Upper lobe of left lung (tissue), 6 donors: Measurements from ENCODE around the gene GAS2L1. TPM values are rescaled to one million over a fixed set of nuclear protein-coding genes. Genes with fewer than 3 reads are reported as not detected.

Experiments used
- ATAC-seq, 2 donors: fragments of 200-7000 bp; cut with Tn5 transposase; one replicate each; pipeline ENCODE4 v1.9.1; 2022; ENCODE audit warnings: mild to moderate bottlenecking in 2 of 2, moderate library complexity in 2 of 2; ENCODE audit not compliant: low FRiP score in 2 of 2
- DNase-seq, 2 donors: peaks; one replicate each; pipeline ENCODE4 v3.0.0-alpha.2; 2019 to 2020
- H3K27ac ChIP-seq, 4 donors: fragments of 200-600 bp; sonication (generic); one replicate each; pipeline ENCODE4 v1.5.1; 2016 to 2019
- H3K27me3 ChIP-seq, 4 donors: fragments of 200-600 bp; sonication (generic); one replicate each; pipeline ENCODE4 v1.5.1; 2017 to 2019
- H3K36me3 ChIP-seq, 4 donors: fragments of 200-600 bp; sonication (generic); one replicate each; pipeline ENCODE4 v1.5.1; 2016 to 2019
- H3K4me1 ChIP-seq, 4 donors: fragments of 200-600 bp; sonication (generic); one replicate each; pipeline ENCODE4 v1.5.1; 2018 to 2019
- H3K4me3 ChIP-seq, 4 donors: fragments of 200-600 bp; sonication (generic); one replicate each; pipeline ENCODE4 v1.5.1; 2017 to 2019; ENCODE audit warnings: mild to moderate bottlenecking in 2 of 4, moderate library complexity in 1 of 4
- H3K9me3 ChIP-seq, 4 donors: fragments of 200-600 bp; sonication (generic); one replicate each; pipeline ENCODE4 v1.5.1; 2018 to 2019
- CTCF ChIP-seq, 6 experiments: fragments of 450-650 bp in 4 of 6; fragments of 200-600 bp in 2 of 6; sonication (generic) in 2 of 6; IDR thresholded peaks; one replicate each; pipeline ENCODE4 v1.5.1; 2016 to 2019; ENCODE audit warnings: antibody characterized with exemption in 6 of 6
- EP300 ChIP-seq, 4 donors: sonication (generic); formaldehyde crosslinking; IDR thresholded peaks; one replicate each; pipeline ENCODE4 v1.5.1; 2017; ENCODE audit warnings: antibody characterized with exemption in 4 of 4, control low read depth in 2 of 4
- POLR2A ChIP-seq, 4 donors: fragments of 450-650 bp; IDR thresholded peaks; one replicate each; pipeline ENCODE4 v1.5.1; 2016 to 2017; ENCODE audit warnings: antibody characterized with exemption in 4 of 4, mild to moderate bottlenecking in 2 of 4
- POLR2AphosphoS5 ChIP-seq, 2 donors: sonication (generic); formaldehyde crosslinking; IDR thresholded peaks; one replicate each; pipeline ENCODE4 v1.5.1; 2017; ENCODE audit warnings: antibody characterized with exemption in 2 of 2
- WGBS, 2 donors: methylation state at CpG; one replicate each; pipeline ENCODE4 v1.1.5; 2017 to 2018; 5-methylcytosine and 5-hydroxymethylcytosine counted together
- total RNA-seq, 6 donors: library from RNA; depleted of rRNA in 4 of 6; stranded (reverse); fragments of >200 nt in 4 of 6; gene quantifications; one replicate each; pipeline versions ENCODE4 v1.1.0 to v1.2.1, GENCODE V29; 2016 to 2021
- donor health status: DM: no; HTN: no; CAD: no; lungs with moderate emphysema.
- donor health status: DM: no; HTN: yes; CAD: no; lungs with severe emphysema.

Gene GAS2L1
- total RNA-seq, 6 donors from 2014 or later: 14.4 to 63.4 (median 36.1) TPM

- no peak for DNase-seq
- 59 to 62% methylated on average over 13 of the region's 13 CpGs for WGBS, 2 donors
- TF ChIP-seq EP300 (IDR thresholded peaks at IDR 0.05) (no peak), CTCF (IDR thresholded peaks at IDR 0.05) (no peak), POLR2A (IDR thresholded peaks at IDR 0.05) (no peak), POLR2AphosphoS5 (IDR thresholded peaks at IDR 0.05) (no peak)
- Histone ChIP-seq H3K4me1 (peaks cover 55 to 74% (median 62%) of the 10 kb centered on the region in 4 donors), H3K4me3 (peak overlapping the region in 3 of 4 donors; percentile 67 to 79 (median 75)), H3K27me3 (peaks cover 0 to 8% (median 3%) of the 10 kb centered on the region in 4 donors), H3K36me3 (no peaks in the 10 kb centered on the region), H3K27ac (peak overlapping the region; percentile 63 to 90 (median 83)), H3K9me3 (no peaks in the 10 kb centered on the region)
- no peak for ATAC-seq
These were observed 2.4 kb downstream of the GAS2L1 start for GRCh38 chr22:29308791-29309262.

- Histone ChIP-seq H3K27me3 (peaks cover 0 to 13% (median 5%) of the 10 kb centered on the region in 4 donors), H3K36me3 (no peaks in the 10 kb centered on the region), H3K9me3 (no peaks in the 10 kb centered on the region), H3K27ac (peak overlapping the region; percentile 63 to 90 (median 83)), H3K4me3 (peak overlapping the region in 2 of 4 donors; percentile 67 to 79), H3K4me1 (peaks cover 62 to 81% (median 68%) of the 10 kb centered on the region in 4 donors)
- TF ChIP-seq CTCF (IDR thresholded peaks at IDR 0.05) (no peak), POLR2AphosphoS5 (IDR thresholded peaks at IDR 0.05) (peak in 1 of 2 donors; percentile 55), POLR2A (IDR thresholded peaks at IDR 0.05) (no peak), EP300 (IDR thresholded peaks at IDR 0.05) (peak in 1 of 4 donors; percentile 40)
- ATAC-seq (no peak), DNase-seq (peak; percentile 52 to 82)
- WGBS, 2 donors: 85 to 87% methylated on average over 13 to 15 of the region's 21 CpGs
These were observed 3.0 kb downstream of the GAS2L1 start for GRCh38 chr22:29309332-29310064.

- TF ChIP-seq EP300 (IDR thresholded peaks at IDR 0.05) (no peak), POLR2A (IDR thresholded peaks at IDR 0.05) (no peak), CTCF (IDR thresholded peaks at IDR 0.05) (no peak), POLR2AphosphoS5 (IDR thresholded peaks at IDR 0.05) (no peak)
- H3K27me3 ChIP-seq: peaks cover 0 to 20% (median 11%) of the 10 kb centered on the region in 4 donors
- H3K9me3 ChIP-seq: no peaks in the 10 kb centered on the region
- H3K36me3 ChIP-seq: no peaks in the 10 kb centered on the region
- DNase-seq: peak in 1 of 2 donors; percentile 87
- H3K27ac ChIP-seq: peak overlapping the region; percentile 63 to 90 (median 85)
- H3K4me1 ChIP-seq: peaks cover 69 to 89% (median 75%) of the 10 kb centered on the region in 4 donors
- H3K4me3 ChIP-seq: peak overlapping the region in 1 of 4 donors; percentile 26
- WGBS, 2 donors: 78 to 80% methylated on average over 21 to 27 of the region's 28 CpGs
- peak in 1 of 2 donors; percentile 0 for ATAC-seq
These were observed 3.8 kb downstream of the GAS2L1 start for GRCh38 chr22:29310065-29310862.

- Histone ChIP-seq H3K9me3 (no peaks in the 10 kb centered on the region), H3K36me3 (no peaks in the 10 kb centered on the region), H3K27ac (peak overlapping the region; percentile 65 to 90 (median 85)), H3K4me3 (peak overlapping the region in 1 of 4 donors; percentile 26), H3K27me3 (peaks cover 0 to 27% (median 17%) of the 10 kb centered on the region in 4 donors), H3K4me1 (peaks cover 74 to 90% (median 80%) of the 10 kb centered on the region in 4 donors)
- DNase-seq (peak; percentile 95 to 96), ATAC-seq (peak; percentile 87 to 89)
- TF ChIP-seq EP300 (IDR thresholded peaks at IDR 0.05): peak in 2 of 4 donors; percentile 18 to 57
- TF ChIP-seq POLR2AphosphoS5 (IDR thresholded peaks at IDR 0.05): peak; percentile 77
- no peak for TF ChIP-seq CTCF (IDR thresholded peaks at IDR 0.05)
- 4% methylated on average over 16 of the region's 18 CpGs; no CpG with 5 or more reads in 1 of the 2 donors for WGBS, 2 donors
These were observed 4.5 kb downstream of the GAS2L1 start for GRCh38 chr22:29310863-29311339.
